Globus pallidus (tissue), 1 donor: ENCODE measurements around the gene EEFSEC.

Experiments
- DNase-seq: peaks from one replicate; pipeline ENCODE4 v3.0.0-alpha.2; 2015; ENCODE audit warnings: low spot score

Gene EEFSEC

GRCh38 chr3:128394033-128394432 is 240.8 kb downstream of the EEFSEC start:
- DNase-seq: no peak

- no peak for DNase-seq
Measured at GRCh38 chr3:128395046-128395445, 241.8 kb downstream of the EEFSEC start.

DNA sequence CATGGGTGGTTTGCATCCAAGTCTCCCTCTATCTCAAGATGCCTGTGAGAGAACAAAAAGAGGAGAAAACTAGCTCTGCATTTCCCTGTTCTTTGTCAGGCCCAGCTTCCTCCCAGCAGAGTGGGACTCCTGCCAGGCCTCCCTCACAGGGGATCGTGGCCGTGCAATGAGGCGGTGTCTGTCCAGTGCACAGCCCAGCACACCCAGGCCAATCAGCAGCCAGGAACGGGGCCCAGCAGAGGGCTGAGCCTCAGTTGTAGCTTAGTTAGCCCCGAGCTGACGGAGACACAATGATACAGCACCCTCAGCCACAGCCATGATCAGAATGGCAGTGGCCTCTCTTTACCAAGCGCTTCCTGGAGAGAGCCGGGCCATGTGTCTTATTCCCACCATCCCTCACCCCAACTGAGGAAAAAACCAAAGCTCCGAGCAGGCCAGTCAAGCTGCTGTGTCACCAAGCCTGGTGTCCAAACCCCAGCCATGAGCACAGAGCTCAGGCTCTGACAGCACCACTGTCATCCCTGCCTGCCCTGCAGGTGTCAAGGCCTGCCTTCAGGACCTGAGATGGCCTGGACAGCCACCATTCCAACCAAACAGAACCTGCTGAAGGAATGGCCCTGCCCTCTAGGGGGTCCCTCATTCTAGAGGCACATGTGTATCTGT is 242.3 kb downstream of the EEFSEC start:
- DNase-seq: peak; percentile 33

DNA sequence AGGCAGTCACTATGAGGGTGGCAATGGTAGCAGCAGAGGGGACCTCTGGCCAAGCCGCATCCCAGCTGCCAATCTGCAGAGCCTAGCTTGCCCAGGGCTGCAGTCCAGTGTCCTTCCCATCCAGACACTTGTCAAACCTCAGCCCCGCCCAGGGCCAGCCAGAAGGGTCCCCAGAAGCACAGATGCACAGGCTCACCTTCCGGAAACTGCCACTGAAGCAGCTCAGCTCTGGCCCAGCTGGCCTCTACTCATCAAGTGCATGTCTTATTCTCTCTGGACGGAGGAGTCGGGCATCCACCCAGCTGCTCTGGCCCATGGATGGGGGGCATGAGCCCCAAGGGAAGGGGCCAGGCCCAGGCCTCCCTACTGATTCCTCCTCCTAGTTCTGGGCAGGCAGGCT is 244.2 kb downstream of the EEFSEC start:
- DNase-seq: no peak

DNA sequence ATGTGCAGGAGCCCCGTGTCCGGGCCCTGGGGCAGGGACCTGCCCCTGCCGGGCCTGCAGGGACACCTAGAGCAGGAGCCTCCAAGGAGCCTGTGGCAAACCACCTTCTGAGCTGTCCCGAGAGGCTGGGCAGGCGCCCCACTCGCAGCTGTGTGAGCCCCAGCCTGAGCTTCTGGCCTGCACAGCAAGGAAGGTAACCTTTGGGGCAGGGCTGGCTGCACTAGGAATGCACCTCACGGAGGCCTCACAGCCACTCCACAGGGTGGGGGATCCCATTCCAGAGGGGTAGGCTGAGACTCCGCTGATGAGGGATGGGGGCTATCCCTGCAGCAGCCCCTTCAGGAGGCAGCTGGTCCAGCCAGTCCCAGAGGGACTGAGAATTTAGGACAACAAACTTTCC is 245.3 kb downstream of the EEFSEC start:
- DNase-seq: no peak

- no peak for DNase-seq
Measured at GRCh38 chr3:128399221-128399915, 246.1 kb downstream of the EEFSEC start.

- DNase-seq: no peak
Measured at GRCh38 chr3:128400671-128401070, 247.4 kb downstream of the EEFSEC start.

DNA sequence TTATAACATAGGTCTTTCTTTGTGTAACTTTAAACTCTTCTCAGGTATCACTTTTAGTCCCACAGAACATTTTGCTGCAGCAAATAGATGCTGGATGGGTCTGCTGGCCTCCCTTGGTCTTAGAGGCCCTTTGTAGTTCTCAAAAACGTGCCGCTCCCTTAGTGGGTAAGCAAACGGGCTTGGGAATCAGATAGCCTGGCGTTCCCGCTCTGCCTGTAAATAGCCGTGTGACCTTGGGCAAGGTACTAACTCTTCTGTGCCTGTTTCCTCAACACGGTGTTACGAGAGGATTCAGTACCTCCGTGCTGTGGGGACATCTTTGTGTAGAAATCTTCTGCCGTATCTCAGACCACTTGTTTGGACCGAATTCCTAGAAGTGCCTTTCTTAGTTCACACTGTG is 249.0 kb downstream of the EEFSEC start:
- no peak for DNase-seq

GRCh38 chr3:128402998-128403397 is 249.7 kb downstream of the EEFSEC start:
- no peak for DNase-seq

DNA sequence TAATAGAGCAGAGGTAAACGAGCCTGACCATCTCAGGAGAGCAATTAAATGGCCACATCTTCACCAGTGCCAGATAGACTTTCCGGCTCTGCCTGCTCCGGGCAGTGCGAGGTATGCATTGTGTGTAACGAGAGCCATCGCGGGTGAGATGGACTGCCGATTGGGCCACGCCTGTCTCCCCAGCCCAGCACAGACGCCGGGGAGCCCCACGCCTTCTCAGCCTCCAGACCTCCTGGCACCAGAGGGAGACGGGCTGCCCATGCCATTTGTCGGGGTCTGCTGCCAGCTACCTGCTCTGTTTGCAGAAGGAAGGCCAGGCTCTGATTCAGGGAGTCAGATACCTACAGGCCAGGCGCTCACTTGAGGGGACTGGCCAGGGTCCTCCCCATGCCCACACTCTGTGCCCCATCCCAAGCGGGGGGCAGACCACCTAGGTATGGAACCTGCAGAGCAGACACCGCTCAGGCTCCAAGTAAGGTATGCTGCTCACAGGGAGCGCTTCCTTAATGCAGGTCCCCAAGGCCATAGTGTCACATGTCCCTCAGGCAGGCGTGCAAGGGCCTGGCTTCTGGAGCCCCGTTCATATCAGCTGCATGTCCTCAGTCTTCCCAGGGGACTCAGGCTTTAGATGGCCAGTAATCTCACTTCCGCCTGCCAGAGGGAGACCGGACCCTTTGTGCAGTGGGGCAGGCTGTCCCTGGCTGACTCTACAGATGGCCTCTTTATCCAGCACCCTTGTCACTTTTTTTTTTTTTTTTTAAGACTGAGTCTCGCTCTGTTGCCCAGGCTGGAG is 251.2 kb downstream of the EEFSEC start:
- DNase-seq: no peak

DNA sequence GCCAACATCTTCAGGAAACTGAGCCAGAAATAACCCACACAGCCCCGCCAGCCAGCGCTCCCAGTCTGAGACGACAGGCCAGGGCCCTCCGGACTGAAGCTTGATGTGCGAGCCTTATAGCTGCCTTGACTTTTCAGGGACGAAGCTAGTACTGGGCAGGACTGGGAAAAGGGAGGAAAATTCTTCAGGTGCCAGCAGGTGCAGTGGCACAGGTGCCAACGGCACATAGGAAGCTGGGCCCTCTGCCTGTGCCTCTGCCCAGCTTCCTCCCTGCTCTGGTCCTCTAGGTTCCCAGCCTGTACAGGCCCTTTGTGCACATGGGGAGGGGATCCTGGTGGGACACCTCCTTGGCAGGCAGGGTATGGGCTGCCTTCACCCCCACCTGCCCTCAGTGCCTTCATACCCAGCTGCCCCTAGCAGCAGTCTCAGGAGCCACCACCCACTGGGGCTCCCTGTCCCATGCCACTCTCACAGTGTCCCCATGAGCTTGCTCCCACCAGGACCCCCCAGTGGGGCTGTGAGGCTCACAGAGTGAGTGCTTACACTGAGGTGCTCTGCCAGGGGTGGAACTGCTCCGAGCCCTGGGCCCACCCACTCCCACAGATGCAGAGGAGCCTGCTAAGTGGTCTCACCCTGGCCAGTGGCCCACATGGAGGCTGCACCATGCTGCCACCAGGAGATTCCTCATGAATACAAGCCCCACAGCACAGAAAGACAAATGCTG is 252.4 kb downstream of the EEFSEC start:
- DNase-seq: no peak

- DNase-seq: no peak
Measured at GRCh38 chr3:128407247-128407646, 254.0 kb downstream of the EEFSEC start.

- DNase-seq: no peak
Measured at GRCh38 chr3:128408012-128408692, 254.9 kb downstream of the EEFSEC start.

DNA sequence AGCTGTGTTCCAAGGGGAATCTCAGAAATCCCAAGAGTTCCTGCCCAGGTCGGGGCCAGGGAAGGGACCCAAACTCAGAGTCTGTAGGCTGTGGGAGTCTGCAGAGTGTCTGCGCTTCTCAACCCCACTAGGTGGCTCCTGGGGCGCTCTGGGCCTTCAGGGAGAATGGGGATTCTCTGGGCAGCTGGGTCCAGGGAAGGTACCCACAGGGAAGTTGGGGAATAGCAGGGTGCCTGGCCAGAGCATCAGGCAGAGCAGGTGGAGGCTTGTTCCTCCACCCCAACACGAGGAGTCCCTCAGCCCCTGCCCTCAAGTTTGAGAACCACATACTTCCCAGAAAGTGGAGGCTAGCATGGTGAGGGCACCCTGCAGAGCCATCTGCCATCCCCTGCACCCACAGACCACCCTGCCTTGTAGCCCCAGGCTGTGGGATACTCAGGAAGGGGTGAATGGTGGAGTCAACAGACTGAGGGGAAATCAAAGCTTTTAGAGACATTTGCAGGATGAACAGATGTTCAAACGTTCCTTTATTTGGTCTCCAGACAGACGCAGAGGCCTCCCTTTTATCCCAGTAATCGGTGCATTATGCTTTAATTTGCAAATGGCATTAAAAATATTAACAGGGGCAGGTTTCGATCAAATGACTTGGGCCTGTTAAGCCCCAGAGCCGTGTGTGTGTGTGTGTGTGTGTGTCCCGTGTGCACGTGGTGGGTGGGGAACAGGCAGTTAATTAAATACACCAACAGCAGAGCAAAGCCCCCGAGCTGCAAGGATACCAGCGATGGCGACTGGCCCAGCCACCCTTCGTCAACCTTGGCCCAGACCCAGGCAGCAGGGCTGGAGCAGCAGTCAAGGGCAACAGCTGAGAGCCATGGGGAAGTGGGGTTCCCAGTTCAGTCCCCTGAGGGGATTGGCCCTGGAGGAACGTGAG is 255.7 kb downstream of the EEFSEC start:
- DNase-seq: no peak

GRCh38 chr3:128409624-128410581 is 256.6 kb downstream of the EEFSEC start:
- DNase-seq: no peak

DNA sequence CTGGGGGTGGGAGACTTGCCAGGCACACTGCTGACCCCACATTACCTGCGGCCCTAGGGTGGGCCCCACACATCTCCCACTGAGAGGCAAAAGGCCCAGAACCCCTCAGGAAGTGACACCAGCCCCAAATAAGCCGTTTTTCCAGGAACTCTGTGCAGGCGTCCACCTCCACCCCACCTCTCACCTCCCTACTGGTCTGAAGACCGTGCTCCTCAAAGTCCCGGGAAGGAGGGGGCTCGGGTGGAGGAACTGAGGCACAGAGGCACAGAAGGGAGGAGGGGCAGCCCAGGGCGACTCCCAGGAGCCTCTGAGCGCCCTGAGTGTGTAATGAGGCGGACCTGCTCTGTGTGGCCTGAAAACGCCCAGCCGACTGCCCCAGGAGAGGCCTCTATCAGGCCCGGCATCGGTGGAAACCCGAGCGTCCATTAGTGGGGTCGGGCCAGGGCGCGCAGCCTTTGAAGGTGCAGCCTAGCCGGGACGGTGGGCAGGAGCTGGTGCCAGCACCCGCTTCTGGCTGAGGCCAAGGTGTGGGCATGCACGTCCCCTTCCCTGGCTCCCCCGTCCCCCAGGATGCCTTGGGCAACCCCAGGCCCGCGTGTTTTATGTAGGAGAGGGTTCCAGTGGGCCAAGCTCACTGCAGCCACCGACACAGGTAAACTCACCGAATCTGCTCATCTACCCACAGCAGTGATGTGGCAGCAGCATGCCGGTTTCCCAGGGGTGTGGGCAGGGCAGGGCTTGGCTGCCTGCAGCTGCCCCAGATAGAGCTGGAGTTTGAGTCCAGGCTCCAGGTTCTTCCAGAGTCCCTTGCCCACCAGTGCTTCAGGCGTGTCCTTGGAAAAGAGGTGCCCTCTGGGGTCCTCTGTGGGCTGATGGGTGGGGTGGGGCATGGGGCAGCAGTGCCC is 257.6 kb downstream of the EEFSEC start:
- DNase-seq: no peak

- DNase-seq: no peak
Measured at GRCh38 chr3:128411574-128412064, 258.3 kb downstream of the EEFSEC start.
